HepG2 (cell line): ENCODE results near the gene GPR62.

Experiments
- ARNTL ChIP-seq: sonication (generic); formaldehyde crosslinking; IDR thresholded peaks from 2 replicates; pipeline ENCODE4 v1.4.0; 2020; ENCODE audit warnings: mild to moderate bottlenecking, missing genetic modification reagents
- CTCF ChIP-seq: sonication (generic); formaldehyde crosslinking; IDR thresholded peaks from 2 replicates; pipeline ENCODE4 v1.5.0; 2020; ENCODE audit warnings: mild to moderate bottlenecking, missing genetic modification reagents, moderate library complexity
- FOXA1 ChIP-seq, 2 experiments: fragments of 450-650 bp in 1 of 2; sonication (generic) in 1 of 2; formaldehyde crosslinking in 1 of 2; IDR thresholded peaks; 2 replicates each; pipeline versions ENCODE4 v1.4.0 to v1.6.1; 2016 to 2020; ENCODE audit warnings: missing genetic modification reagents in 1 of 2
- GPN1 ChIP-seq: sonication (generic); formaldehyde crosslinking; IDR thresholded peaks from 2 replicates; pipeline ENCODE4 v1.5.1; 2020; ENCODE audit warnings: missing genetic modification reagents, borderline replicate concordance
- HOXD1 ChIP-seq: sonication (generic); formaldehyde crosslinking; IDR thresholded peaks from 2 replicates; pipeline ENCODE4 v1.5.0; 2020; ENCODE audit warnings: missing genetic modification reagents
- KLF11 ChIP-seq: IDR thresholded peaks from 2 replicates; pipeline ENCODE4 v1.6.1; 2016; ENCODE audit warnings: missing compliant biosample characterization
- NR2F1 ChIP-seq, 2 experiments: fragments of 450-650 bp in 1 of 2; formaldehyde crosslinking in 1 of 2; IDR thresholded peaks; 2 replicates each; pipeline versions ENCODE4 v1.5.0 to v1.6.1; 2016 to 2020; ENCODE audit warnings: mild to moderate bottlenecking in 1 of 2, missing compliant biosample characterization in 1 of 2, missing genetic modification reagents in 1 of 2, moderate library complexity in 1 of 2
- POLR2A ChIP-seq, 2 experiments: IDR thresholded peaks; 2 replicates each; pipeline ENCODE4 v1.6.1; 2011; ENCODE audit warnings: low read depth in 2 of 2, low read length in 2 of 2, mild to moderate bottlenecking in 1 of 2, moderate library complexity in 1 of 2; ENCODE audit not compliant: insufficient read depth in 1 of 2
- SMAD3 ChIP-seq: sonication (generic); formaldehyde crosslinking; IDR thresholded peaks from 2 replicates; pipeline ENCODE4 v1.4.0; 2020; ENCODE audit warnings: missing genetic modification reagents
- ZBTB8A ChIP-seq: sonication (generic); formaldehyde crosslinking; IDR thresholded peaks from 2 replicates; pipeline ENCODE4 v1.4.0; 2020; ENCODE audit warnings: mild to moderate bottlenecking, low read depth, missing genetic modification reagents, borderline replicate concordance
- ZNF281 ChIP-seq: sonication (generic); formaldehyde crosslinking; IDR thresholded peaks from 2 replicates; pipeline ENCODE4 v1.4.0; 2020; ENCODE audit warnings: missing genetic modification reagents, borderline replicate concordance
- TF ChIP-seq, protein P1 (sequence below): sonication (generic); formaldehyde crosslinking; IDR thresholded peaks from 2 replicates; pipeline ENCODE4 v1.4.0; 2020; ENCODE audit warnings: missing genetic modification reagents, low read depth, mild to moderate bottlenecking, borderline replicate concordance

GRCh38 chr3:51977446-51978142, 22.4 kb downstream of the GPR62 start:
- TF ChIP-seq FOXA1 (IDR thresholded peaks at IDR 0.05) (no peak), FOXA1 (CRISPR knock-in tag; IDR thresholded peaks at IDR 0.05) (no peak), ARNTL (CRISPR knock-in tag) (no peak), ZBTB8A (CRISPR knock-in tag) (no peak), POLR2A (IDR thresholded peaks at IDR 0.05; ENCODE audit: insufficient read depth in 1 of 2, low read depth in 2 of 2, low read length in 2 of 2) (no peak), KLF11 (CRISPR knock-in tag) (no peak), HOXD1 (CRISPR knock-in tag) (no peak), SMAD3 (CRISPR knock-in tag) (no peak), CTCF (CRISPR knock-in tag) (no peak), NR2F1 (CRISPR knock-in tag; IDR thresholded peaks at IDR 0.05) (no peak), ZNF281 (CRISPR knock-in tag) (no peak), GPN1 (CRISPR knock-in tag) (no peak)
- TF ChIP-seq, protein P1, sequence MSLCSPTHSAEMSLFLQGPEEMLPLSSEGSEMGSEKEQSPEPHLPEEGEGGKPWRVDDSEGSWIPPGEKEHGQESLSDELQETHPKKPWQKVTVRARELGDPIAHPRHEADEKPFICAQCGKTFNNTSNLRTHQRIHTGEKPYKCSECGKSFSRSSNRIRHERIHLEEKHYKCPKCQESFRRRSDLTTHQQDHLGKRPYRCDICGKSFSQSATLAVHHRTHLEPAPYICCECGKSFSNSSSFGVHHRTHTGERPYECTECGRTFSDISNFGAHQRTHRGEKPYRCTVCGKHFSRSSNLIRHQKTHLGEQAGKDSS (CRISPR knock-in tag) = no peak
